Brain microvascular endothelial cell (primary cell): ENCODE results near the gene EDARADD.

ENCODE experiments used
- DNase-seq: peaks from one replicate; pipeline ENCODE4 v3.0.0-alpha.2; 2020
- H3K27ac ChIP-seq: fragments of 250-450 bp; sonication (Bioruptor Pico); 2 replicates; pipeline ENCODE4 v1.5.1; 2020; ENCODE audit warnings: mild to moderate bottlenecking, moderate library complexity
- H3K27me3 ChIP-seq: fragments of 250-450 bp; sonication (Bioruptor Pico); replicated peaks from 2 replicates; pipeline ENCODE4 v1.5.1; 2020; ENCODE audit warnings: mild to moderate bottlenecking
- H3K36me3 ChIP-seq: fragments of 250-450 bp; sonication (Bioruptor Pico); replicated peaks from 2 replicates; pipeline ENCODE4 v1.5.1; 2020; ENCODE audit warnings: mild to moderate bottlenecking
- H3K4me3 ChIP-seq: 2 replicates; pipeline ENCODE4 v1.5.1; 2011; ENCODE audit warnings: low read depth, mild to moderate bottlenecking, control low read depth, low read length, moderate library complexity
- in situ Hi-C: cut with HindIII; loops from 2 replicates; pipeline ENCODE4 v1.10.0; 2017; ENCODE audit warnings: low sequenced_read_pairs, low pct_ligation_motif_present
- TF ChIP-seq, protein P1 (sequence below): IDR thresholded peaks from 2 replicates; pipeline ENCODE4 v1.5.1; 2011; ENCODE audit warnings: low read depth, mild to moderate bottlenecking, moderate library complexity, low read length, control low read depth, inconsistent platforms; ENCODE audit errors: missing control alignments

EDARADD gene

DNA sequence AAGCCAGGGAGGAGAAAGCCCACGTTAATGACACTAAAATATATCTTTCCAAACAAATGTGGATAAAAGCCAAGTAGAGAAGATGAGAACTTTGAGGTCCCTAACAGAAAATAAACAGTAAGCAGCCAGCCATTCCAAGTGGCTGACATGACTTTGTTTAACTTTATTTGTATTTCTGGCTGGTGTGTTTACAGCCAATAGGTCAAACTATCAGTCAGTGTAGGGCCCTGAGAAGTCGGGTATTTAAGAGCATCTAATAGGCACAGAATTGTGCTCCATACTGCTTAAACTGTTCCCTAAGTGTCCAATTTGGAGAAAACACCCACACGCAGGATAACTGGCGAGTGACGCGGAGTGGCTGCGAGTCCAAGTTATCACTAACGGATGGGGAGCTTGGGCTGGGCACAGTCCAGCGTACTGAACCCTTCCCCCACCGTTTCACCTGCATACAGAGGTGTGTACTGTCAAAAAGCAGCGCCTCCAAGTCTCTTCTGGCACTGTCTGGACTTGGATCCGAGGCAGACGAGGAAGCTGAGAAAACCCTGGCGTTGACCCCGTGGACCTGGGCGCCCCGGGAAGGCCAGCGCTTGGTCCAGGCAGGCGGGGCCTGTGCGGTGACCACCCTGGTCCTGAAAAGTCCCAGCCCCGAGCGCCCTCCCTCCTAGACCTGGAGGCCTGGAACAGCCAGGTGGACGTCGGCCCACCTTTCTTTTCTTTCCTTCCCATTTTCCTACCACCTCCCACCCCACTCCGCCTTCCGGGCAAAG, 129.0 kb downstream of the EDARADD start:
- H3K27me3 ChIP-seq: no peaks in the 10 kb centered on the region
- DNase-seq: no peak
- H3K4me3 ChIP-seq: peak overlapping the region; percentile 98
- H3K27ac ChIP-seq: peak overlapping the region; percentile 60
- in situ Hi-C loops: no loop called here
- TF ChIP-seq, protein P1, sequence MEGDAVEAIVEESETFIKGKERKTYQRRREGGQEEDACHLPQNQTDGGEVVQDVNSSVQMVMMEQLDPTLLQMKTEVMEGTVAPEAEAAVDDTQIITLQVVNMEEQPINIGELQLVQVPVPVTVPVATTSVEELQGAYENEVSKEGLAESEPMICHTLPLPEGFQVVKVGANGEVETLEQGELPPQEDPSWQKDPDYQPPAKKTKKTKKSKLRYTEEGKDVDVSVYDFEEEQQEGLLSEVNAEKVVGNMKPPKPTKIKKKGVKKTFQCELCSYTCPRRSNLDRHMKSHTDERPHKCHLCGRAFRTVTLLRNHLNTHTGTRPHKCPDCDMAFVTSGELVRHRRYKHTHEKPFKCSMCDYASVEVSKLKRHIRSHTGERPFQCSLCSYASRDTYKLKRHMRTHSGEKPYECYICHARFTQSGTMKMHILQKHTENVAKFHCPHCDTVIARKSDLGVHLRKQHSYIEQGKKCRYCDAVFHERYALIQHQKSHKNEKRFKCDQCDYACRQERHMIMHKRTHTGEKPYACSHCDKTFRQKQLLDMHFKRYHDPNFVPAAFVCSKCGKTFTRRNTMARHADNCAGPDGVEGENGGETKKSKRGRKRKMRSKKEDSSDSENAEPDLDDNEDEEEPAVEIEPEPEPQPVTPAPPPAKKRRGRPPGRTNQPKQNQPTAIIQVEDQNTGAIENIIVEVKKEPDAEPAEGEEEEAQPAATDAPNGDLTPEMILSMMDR: no peak
- H3K36me3 ChIP-seq: peaks cover 6% of the 10 kb centered on the region

DNA sequence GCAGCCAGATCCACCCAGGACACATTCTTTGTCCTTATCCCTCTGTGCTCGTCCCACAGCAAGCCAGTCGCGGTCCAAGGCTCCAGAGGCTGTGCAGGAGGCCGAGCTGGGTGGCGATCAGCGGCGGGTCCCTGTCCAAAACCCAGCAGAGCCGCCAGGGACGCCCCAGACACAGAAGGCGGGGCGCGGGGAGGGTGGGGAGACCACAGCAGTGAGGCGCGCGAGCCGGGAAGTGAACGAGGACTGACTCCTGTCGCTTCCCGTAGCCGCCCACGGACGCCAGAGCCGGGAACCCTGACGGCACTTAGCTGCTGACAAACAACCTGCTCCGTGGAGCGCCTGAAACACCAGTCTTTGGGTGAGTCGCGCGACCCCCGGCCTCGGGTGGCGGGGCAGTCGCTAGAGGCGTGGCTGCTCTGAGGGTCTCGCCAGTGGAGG, 129.6 kb downstream of the EDARADD start, which contains the start of gene LGALS8:
Gene LGALS8, plus strand, starts transcription at position 279 of the 438 bp plus-strand sequence. CDS start 2,089 bp downstream, outside the sequence.
- H3K4me3 ChIP-seq: peak within 1 kb of the TSS; percentile 98
- in situ Hi-C loops: no loop called here
- DNase-seq: peak; percentile 68
- peak within 1 kb of the TSS; percentile 60 for H3K27ac ChIP-seq
- H3K36me3 ChIP-seq: peaks cover 6% of the 10 kb centered on the region
- TF ChIP-seq, protein P1: no peak
- H3K27me3 ChIP-seq: no peaks in the 10 kb centered on the region

DNA sequence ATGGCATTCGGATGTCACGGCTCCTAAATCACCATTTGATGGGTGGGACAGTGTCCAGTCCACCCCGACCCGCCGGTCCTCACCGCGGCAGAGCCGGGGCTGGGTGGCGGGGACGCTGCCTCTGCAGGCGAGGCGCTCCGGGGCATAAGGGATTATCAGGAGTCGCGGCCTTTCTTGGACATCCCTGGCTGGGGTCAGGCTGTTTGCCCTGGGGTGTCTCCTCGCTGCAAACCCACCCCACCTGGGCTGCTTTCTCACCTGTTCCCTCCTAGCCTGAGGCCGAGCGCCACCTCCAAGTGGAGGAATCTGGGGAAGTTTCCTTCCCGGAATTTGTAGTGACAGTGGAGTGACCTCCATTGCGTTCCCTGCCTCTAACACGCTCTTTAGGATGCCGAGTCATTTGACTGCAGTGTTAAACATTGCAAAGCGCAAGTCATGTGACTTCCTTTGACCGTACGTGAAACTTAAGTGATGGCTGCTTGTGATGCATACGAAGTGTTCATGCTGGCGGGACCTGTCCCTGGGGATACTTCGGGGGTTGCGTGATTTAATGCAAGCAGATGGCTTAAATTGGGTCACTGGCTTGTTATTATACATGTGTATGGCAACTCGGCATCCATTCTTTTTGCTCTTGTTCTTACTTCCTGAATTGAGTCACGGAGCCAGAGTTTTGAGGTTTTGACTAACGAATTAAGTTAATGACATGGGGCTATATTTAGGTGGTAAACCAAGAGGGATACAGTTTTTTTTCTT, 130.2 kb downstream of the EDARADD start:
- TF ChIP-seq, protein P1: no peak
- peak; percentile 80 for DNase-seq
- peaks cover 6% of the 10 kb centered on the region for H3K36me3 ChIP-seq
- H3K27ac ChIP-seq: peak overlapping the region; percentile 60
- H3K4me3 ChIP-seq: peak overlapping the region; percentile 98
- in situ Hi-C loops: no loop called here
- no peaks in the 10 kb centered on the region for H3K27me3 ChIP-seq

DNA sequence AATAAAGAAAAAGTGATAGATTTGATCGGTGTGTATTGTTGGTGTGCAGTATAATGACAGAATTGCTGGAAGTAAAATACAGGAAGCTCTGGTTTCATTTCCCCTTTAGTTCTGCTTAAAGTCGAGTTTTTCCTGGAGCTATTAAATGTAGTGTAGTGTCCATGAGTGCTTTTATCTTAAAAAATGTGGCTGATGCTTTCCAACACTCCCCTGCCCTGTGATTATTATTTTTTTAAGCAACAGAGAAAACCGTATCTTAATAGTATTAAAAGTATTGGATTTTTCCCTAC, 130.8 kb downstream of the EDARADD start:
- peak overlapping the region; percentile 60 for H3K27ac ChIP-seq
- H3K27me3 ChIP-seq: no peaks in the 10 kb centered on the region
- in situ Hi-C loops: no loop called here
- H3K4me3 ChIP-seq: peak overlapping the region; percentile 98
- peaks cover 6% of the 10 kb centered on the region for H3K36me3 ChIP-seq
- TF ChIP-seq, protein P1: no peak
- no peak for DNase-seq

DNA sequence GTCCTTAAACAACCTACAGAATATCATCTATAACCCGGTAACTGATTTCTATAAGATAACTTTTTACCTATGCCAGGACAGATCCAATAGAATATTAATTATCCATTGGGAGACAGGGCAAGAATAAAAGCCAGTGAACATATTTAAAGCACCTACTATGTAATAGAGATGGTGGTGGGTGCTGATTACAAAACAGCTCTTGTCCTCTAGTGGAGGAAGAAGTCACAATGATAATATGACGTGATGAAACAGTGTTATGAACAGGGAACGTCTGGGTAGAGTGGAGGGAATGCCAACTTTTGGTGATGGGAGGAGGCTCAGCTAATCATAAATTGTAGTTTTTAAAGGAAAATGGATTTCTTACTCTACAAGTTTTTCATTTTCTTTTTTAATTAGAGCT, 132.0 kb downstream of the EDARADD start:
- no peak for DNase-seq
- TF ChIP-seq, protein P1: no peak
- in situ Hi-C loops: no loop called here
- no peaks in the 10 kb centered on the region for H3K27me3 ChIP-seq
- H3K4me3 ChIP-seq: no peak overlapping the region
- H3K36me3 ChIP-seq: peaks cover 6% of the 10 kb centered on the region
- no peak overlapping the region for H3K27ac ChIP-seq
